ENCODE measurements around the gene SPAG6.
"Not testable (repeated sequence)": the region's sequence is repeated elsewhere in the genome, so short reads cannot be mapped to it uniquely, and the experiment has no call there.

The SPAG6 gene

DNA sequence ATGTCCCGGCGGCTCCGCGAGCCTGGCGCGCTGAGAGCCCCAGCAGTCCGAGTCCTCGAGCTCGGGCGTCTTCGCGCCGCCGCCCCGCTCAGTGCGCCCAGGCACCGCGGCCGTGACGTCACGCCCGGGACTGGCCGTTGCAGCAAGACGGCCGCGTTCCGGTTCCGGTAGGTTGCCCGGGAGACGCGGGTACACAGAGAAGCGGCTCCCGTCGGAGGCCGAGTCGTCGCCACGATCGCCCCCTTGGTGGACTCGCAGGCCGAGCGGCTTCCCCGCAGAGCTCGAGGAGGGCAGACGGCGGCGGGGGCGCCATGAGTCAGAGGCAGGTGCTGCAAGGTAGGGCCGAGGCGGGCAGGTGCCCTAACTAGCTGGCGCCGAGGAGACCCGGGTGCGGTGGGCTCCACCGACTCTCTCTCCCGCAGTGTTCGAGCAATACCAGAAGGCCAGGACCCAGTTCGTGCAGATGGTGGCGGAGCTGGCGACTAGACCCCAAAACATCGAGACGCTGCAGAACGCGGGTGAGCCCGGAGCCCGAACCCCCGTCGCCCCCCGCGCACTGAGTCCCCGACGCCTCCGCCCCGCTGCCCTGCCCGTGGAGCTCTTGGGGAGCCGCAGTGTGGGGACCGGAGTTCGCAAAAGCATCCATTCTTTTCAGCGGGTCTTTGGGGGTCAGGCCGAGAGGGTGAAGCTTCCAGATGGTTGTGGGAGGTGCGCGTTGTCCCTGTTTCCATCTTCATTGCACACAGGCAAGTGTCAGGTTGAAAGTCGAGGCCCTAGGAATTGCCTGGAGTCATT lies at the start of gene SPAG6:
Gene SPAG6 (plus strand): TSS at position 196 of the 795 bp plus-strand sequence. CDS start 116 bp downstream, at position 312.
- DNase-seq = no peak

DNA sequence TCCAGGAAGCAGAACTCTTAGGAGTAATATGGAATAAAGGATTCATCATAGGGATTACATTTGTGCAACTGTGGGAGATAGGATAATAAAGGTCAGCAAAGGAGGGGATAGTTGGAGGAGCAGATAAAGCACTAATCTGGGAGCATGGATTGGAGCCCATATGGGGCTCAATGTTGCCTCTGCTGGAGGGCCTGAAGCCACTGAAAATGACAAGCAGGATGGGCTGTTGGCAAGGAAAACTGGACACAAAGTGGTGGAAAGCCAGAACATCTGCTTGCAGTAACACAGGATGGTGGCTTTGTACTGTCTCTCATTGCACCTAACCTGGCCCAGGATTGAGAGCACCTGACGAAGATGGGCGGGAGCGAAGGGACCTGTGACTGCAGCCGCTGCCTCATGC lies 44.1 kb upstream of the SPAG6 start:
- no peak for DNase-seq

DNA sequence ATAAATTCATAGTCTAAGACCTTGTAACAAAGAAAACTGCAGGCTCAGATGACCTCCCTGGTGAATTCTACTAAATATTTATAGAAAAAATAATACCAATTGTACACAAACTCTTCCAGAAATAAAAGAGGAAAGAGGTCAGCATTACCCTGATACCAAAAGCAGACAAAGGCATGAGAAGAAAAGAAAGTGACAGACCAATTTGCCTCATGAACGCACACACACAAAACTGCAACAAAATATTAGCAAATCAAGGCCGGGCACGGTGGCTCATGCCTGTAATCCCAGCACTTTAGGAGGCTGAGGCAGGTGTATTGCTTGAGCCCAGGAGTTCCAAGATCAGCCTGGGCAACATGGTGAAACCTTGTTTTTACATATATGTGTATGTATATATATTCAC lies 41.8 kb upstream of the SPAG6 start:
- no peak for DNase-seq

DNA sequence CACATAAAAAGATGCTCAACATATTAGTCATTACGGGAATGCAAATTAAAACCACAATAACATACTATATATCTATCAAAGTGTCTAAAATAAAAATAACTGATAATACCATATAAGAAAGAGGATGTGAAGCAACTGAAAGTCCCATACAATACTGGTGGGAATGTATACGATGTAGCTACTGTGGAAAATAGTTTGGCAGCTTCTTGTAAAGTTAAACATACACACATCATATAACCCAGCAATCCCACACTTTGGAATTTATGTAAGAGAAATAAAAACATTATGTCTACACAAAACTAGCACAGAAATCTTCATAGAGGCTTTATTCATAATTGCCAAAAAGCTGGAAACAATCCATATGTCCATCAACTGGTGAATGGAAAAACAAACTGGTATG lies 39.6 kb upstream of the SPAG6 start:
- DNase-seq = no peak

DNA sequence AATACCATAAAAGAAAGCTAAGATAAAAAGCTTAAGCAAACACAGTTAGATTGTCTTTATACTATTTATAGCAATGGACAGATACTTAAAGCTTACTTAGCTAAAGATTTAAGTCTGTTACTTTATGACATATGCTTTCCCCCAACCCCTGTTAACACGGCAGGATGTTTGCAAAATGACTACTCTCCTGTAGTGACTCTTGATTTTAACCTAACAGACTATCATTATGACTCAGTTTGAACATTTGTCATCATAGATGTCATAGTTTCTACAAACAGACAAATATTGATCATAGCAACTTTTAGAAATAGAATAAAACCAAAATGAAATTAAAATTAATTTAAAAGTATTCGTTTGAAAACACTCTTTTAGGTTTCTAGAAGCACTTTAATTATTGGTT lies 36.9 kb upstream of the SPAG6 start:
- no peak for DNase-seq

DNA sequence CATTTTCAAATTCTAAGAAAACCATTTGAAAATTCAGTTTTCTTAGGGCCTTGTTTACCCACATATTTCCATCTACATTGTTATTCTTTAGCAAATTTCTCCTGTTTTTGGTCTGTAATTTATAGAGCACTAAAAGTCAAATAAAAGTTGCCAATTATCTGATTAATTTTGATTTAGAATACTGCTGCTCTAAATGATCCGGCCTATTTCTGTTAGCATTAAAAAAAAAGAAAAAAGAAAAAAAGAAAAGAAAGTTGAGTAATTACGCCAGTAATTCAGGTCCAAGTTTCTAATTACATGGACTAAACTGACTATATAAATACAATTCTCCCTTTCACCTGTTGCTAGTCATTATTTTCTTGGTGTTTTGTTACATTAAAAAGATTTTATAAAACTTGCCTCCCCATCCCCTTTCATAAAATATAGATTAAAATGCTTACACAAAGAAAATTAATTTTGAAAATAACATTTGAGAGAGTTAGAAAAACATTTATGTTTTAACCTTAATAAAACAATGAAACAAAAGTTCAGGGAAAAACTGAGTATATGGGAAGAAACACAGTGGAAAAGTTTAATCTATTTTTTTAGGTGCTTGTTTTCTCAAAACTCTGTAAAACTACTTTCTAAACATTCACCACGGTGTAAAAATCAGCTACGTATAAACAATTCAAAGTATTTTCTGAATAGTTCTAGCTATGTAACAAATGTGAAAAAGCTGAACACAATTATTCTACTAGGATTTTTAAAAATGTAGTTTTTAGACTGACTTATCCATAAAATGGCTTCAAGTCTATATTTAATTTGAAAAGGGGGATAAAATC lies 35.9 kb upstream of the SPAG6 start:
- DNase-seq = no peak

DNA sequence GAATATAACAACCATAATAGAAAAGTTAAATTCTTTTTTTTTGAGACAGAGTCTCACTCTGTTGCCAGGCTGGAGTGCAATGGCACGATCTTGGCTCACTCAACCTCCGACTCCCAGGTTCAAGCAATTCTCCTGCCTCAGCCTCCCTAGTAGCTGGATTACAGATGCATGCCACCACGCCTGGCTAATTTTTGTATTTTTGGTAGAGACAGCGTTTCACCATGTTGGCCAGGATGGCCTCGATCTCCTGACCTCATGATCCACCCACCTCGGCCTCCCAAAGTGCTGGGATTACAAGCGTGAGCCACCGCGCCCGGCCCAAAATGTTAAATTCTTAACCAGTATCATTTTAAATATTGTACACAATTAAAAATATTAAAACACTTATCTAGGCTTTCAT lies 35.3 kb upstream of the SPAG6 start:
- not testable (repeated sequence) for DNase-seq

DNA sequence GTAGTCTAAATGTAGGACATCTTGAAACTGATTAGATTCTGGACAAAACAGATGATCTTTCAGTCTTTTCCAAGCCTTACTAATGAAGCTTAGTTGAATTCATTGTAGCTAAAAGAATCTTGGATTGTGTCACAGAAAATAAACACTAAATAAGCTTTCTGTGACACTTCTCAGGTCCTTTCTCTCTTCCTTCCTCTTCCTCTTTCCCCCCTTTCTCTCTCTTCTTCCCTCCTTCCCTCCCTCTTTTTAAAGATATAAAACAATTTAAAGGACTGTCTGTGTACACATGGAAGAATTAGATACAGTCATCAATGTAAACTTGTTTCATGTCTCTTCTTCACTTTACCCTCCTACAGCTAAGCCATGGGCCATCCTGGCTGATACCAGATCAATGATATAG lies 34.4 kb upstream of the SPAG6 start:
- DNase-seq = no peak

DNA sequence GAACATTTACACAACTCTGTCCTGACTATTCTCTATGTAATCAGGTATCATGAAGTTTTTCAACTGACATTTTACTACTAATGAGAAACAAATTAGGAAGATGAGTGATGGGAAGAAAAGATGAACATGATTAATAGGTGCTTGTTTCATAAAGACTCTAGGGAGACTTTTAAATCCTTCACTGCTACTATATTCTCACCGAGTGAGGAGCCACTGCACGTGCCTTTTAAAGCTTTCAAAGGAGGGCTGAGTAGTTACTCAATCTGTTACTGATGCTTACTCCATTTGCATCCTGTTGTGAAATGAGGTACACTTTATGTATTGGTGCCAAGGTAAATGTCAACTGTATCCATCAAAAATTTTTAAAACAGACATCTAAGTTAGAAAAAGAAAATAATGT lies 30.4 kb upstream of the SPAG6 start:
- no peak for DNase-seq

DNA sequence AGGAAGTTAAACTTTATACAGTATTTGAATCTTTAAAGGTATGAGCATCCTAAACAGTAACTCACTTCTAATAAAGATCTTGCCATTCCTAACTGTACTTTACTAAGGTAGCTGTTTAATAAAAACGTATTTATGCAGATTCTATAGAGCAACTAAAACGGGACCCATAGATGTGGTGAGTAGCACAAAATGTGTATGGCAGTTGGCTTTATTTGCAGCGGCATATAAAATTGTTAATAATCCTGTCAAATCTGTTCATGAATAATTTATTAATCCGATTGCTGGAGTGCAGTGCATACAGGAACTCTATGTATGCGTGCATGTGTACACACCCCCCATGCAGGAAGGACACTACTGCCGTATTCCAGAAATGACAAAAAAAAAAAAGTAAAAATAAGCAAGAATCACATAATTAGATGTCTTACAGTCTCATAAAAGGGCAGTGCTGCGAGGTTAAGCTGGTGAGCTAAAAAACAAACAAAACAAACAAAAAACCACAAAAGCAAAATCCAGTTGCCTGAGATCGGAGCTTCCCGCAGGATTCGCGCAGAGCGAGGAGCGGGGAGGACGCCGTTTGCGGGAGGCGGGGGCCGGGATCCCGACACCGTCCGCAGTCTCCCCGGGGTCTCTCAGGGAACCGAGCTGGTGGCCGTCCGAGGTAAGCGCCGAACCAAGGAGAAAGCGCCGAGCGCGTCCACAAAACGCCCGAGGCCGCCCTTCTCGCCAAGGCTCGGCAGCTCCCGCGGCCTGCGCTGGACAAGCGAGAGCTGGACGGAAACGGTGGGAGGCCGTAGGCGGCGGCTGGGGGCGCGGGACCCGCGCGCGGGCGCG lies 29.6 kb upstream of the SPAG6 start:
- DNase-seq = no peak

DNA sequence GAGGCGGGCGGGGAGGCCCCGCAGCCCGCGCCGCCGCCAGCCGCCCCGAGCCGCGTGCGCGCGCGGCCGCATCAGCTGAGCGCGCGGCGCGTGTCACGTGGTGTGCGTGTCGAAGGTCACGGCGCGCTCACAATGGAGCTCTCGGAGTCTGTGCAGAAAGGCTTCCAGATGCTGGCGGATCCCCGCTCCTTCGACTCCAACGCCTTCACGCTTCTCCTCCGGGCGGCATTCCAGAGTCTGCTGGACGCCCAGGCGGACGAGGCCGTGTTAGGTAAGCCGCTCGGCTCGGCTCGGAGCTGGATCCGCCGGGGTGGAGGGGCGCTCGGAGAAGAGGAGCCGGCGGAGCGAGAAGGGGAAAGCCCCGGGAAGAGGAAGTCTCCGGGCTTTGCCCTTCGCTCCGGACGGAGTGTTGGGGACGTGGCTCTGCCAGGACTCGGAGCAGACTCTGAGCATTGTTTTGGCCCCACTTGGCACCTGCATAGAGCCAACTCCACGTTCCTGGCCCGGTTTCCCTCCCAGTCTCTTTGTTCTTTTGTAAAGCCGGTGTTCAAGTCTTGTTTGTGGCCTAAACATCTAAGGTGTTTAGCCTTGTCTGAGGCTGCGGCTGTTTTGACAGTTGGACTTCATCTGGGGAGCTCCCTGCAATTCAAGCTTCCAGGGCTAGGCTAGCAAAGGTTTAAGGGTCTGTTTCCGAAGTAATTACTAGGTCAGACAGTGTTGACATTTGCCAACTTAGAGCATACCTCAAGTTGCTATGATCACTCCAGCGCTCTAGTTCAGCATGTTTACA lies 28.8 kb upstream of the SPAG6 start, which contains the start of gene COMMD3:
Gene COMMD3 (plus strand): TSS at position 103 of the 790 bp plus-strand sequence. CDS start 30 bp downstream, at position 133.
- DNase-seq = peak; percentile 42

DNA sequence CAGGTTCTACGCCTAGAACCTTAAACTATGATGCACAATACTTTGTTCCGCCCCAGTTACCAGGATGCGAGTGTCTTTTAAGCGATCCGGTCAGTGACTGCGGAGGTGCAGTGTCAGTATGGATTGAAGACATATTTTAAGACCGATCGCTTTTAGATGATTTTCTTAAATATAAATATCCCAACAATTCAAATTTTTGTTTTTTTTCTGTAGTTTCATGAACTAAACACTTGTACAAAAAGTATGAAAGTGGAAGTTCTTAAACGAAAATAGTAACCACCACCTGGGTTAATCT lies 28.3 kb upstream of the SPAG6 start:
- no peak for DNase-seq

DNA sequence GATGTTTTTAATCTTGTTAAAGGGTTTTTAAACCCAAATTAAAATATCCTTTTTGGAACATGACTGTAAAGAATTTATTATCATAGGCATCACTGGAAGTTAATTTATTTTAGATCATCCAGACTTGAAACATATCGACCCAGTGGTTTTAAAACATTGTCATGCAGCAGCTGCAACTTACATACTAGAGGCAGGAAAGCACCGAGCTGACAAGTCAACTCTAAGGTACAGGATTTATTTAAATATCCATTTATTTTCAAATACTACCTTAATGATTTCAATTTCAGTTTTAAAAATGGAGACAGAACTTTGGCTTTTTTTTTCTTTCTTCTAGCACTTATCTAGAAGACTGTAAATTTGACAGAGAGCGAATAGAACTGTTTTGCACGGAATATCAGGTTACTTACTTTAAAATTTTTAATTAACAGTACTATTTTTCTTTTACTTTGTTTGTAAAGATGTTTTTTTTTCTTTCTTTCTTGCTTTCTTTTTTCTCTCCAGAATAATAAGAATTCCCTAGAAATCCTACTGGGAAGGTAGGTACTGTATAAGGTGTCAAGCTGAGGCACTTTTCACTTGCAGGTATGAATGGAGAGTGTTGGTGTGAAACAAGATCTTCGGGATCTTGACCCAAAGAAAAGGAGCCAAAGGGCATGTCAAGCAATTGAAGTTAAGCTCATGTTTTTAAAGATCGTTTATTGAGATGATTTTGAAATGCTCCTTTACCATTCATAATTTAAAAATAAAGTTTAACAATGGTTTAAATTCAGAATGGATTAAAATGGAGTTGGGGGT lies 27.3 kb upstream of the SPAG6 start:
- no peak for DNase-seq

DNA sequence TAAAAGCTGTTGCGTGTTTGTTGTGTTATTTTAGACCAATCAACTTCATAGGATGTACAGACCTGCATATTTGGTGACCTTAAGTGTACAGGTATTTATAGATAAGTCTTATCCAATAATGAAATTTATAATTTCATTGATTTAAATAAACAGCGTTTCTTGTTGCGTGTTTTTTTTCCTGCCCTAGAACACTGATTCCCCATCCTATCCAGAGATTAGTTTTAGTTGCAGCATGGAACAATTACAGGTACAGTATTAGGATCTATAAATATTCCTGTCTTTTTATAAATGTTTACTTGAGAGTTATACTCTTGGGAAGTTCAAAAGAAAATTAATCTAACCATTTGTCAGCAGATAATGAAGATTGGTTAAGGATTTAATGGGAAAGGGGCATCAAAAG lies 26.5 kb upstream of the SPAG6 start:
- no peak for DNase-seq

DNA sequence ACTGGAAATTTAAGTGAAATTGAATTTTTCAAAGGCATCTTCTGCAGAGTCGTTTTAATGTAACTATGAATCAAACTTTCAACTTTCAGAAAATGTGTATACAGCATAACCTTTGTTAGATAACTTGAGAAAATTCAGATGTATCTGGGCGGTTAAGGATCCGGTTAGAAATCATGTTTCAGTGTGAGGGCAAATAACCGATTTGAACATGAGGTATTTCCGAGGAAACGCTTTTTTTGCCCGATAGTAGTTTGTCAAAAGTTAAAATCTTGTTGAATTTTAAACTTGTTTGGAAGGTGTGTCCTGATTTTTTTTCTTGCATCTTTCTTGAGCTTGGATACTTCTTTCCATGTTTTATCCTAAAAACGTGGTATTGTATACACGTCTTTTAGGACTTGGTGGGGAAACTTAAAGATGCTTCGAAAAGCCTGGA lies 25.7 kb upstream of the SPAG6 start:
- DNase-seq = no peak

DNA sequence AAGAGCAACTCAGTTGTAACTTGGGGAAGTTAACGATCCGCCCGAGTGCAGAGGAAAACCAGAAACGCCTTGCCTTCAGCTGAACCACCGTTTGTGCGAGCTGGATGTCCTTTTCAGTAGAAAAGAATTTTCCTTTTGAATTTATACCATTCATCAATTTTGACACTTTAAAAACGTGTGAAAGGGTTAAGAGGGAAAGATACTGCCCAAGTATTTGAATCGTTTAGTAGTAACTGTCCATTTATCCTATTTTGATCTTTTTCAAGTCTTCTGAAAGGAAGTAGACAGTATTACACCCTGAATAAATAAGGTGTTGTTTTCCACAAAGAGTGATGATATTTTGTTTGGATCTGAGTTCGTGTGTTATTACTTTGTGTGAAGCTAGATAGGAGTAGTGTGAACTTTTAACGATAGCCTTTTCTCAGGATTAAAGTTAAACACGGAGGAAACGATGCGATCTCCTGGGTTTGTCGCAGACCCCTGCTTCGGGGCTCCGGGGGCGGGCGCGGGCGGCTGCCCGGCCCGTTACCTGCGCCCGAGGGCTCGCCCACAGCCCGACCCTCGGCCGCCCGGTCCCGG lies 25.2 kb upstream of the SPAG6 start:
- DNase-seq = no peak

DNA sequence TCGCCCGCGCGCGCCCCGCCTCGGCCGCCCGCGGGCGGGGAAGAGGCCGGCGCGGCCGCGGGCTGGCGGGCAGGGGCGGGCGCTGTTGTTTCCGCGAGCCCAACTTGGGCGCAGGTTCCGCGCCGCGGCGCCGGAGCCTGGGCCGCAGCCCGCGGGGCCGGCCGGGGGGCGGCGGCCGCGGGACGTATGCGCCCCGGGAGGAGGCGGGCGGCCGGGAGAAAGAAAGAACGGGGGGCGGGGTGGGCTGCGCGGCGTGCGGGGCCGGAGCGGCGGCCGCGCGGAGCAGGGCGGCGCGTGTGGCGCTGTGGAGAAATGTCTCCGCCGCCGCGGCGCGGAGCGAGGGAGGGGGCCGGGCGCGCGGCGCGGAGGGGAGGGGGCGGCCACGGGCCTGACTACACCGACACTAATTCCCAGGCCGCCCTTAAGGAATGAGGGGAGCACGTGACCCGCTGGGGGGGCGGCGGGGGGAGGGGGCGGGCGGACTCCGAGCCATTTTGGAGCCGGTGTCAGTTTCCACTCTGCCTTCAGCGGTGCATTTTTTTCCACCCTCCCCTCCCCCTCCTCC lies 24.6 kb upstream of the SPAG6 start, which contains the start of gene BMI1:
Gene BMI1 (plus strand): TSS at position 509 of the 565 bp plus-strand sequence. CDS start 5,351 bp downstream, outside the sequence.
- DNase-seq = peak; percentile 41

DNA sequence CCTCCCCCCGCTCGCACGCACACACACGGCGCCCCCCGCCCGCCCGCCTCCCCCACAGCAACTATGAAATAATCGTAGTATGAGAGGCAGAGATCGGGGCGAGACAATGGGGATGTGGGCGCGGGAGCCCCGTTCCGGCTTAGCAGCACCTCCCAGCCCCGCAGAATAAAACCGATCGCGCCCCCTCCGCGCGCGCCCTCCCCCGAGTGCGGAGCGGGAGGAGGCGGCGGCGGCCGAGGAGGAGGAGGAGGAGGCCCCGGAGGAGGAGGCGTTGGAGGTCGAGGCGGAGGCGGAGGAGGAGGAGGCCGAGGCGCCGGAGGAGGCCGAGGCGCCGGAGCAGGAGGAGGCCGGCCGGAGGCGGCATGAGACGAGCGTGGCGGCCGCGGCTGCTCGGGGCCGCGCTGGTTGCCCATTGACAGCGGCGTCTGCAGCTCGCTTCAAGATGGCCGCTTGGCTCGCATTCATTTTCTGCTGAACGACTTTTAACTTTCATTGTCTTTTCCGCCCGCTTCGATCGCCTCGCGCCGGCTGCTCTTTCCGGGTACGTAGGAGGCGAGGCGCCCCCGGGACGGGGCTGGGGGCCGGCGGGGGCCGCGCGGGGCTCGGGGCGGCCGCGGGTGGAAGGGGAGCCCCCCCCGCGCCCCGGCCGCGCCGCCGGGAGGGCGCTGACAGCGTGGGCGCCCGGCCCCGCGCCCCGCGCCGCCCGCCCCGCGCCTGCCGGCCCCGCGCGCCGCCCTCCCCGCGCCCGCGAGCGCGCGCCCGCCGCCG lies 24.0 kb upstream of the SPAG6 start:
- DNase-seq = no peak

DNA sequence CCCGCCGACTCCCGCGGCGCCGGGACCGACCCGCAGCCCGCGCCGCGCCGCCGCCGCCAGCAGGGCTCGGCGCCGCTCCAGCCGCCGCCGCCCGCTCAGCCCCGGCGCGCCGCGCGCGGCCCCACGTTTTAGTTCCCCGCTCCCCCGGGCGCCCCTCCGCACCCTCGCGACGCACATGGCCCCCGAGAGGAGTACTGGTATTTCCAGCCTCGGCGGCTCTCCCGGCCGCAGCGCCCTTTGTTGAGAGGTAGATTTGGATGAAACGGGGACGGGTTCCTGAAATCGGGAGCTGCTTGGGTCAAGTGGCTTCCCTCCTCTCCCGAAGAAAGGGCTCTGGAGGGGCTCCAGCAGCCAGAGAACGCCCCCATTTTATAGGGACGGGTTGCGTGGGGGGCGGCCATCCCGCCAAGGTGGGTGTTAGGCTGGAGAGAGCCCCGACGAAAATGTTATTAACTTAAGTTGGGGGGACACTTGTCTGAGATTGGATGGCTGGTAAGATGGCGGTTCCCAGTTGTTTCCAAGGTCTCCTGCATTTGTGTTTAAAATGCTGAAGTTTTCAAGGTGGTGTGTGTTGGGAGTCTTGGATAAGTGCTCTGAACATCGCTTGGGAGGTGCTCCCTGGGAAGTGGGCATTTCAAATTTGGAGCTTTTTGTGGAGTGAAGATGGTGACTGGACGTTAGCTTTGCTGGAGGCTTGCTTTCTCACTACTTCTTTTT lies 23.2 kb upstream of the SPAG6 start:
- DNase-seq = no peak
